Dermis lymphatic vessel endothelial cell (primary cell): ENCODE results near the gene OR52K1. TPM values are rescaled to one million over a fixed set of nuclear protein-coding genes. Genes with fewer than 3 reads are reported as not detected.

Experiments
- total RNA-seq: library from RNA; depleted of rRNA; stranded (reverse); fragments of >200 nt; gene quantifications from 2 replicates; pipeline ENCODE4 v1.2.1, GENCODE V29; 2014

Gene OR52K1
- total RNA-seq, result not detected in 2 replicates

DNA sequence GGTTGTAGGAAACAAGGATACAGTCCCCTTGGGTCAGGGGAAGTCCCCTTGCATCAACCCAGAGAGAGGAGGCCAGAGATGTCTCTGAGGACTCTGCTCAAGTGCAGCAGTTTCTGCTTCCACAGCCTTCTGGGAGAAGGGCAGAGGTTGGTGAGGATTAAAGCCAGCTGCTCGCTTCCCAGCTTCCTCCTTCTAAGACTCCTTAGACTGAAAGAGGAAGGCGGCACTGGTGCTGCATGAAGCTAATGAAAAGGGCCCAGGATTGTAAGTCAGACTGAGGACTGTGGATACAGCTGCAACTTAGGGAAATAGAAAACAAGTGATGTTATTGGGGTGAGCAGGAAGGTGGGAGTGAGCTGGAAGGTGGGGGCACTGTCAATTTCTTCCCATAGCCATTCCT is at the start of gene OR52K1:
Gene OR52K1 (plus strand): TSS at position 202 of the 400 bp plus-strand sequence. CDS start 6,255 bp downstream, outside the sequence.

GRCh38 chr11:4448995-4449394 is 33.5 kb upstream of the OR52K1 start, which contains the start of gene OR52K2:
TSS of gene OR52K2 (plus strand) at chr11:4449295. CDS start at chr11:4449340, 45 bp downstream.

Other genes starting within 250 kb of the OR52K1 start
- gene OR52B4, start 114.3 kb upstream of the OR52K1 start, total RNA-seq, result not detected in 2 replicates
- 24.8 and 28.7 TPM in 2 replicates for gene TRIM21, start 88.9 kb upstream of the OR52K1 start, total RNA-seq
- not detected in 2 replicates for gene OR52K2, start 33.4 kb upstream of the OR52K1 start, total RNA-seq
- not detected in 2 replicates for gene OR52M1, start 62.5 kb downstream of the OR52K1 start, total RNA-seq
- not detected in 2 replicates for gene OR52I2, start 99.1 kb downstream of the OR52K1 start, total RNA-seq
- gene OR52I1, start 111.4 kb downstream of the OR52K1 start, total RNA-seq, result not detected in 2 replicates
- 7.6 and 11.4 TPM in 2 replicates for gene TRIM68, start 125.6 kb downstream of the OR52K1 start, total RNA-seq
- not detected in 2 replicates for gene OR51D1, start 154.8 kb downstream of the OR52K1 start, total RNA-seq
- gene OR51E1, start 161.3 kb downstream of the OR52K1 start, total RNA-seq, result not detected in 2 replicates
- not detected in 2 replicates for gene OR51E2, start 215.2 kb downstream of the OR52K1 start, total RNA-seq
- gene MMP26, start 222.1 kb downstream of the OR52K1 start, total RNA-seq, result not detected in 2 replicates